ENCODE measurements around the gene APOO.
"Not testable (repeated sequence)": the region's sequence is repeated elsewhere in the genome, so short reads cannot be mapped to it uniquely, and the experiment has no call there.

Gene APOO

DNA sequence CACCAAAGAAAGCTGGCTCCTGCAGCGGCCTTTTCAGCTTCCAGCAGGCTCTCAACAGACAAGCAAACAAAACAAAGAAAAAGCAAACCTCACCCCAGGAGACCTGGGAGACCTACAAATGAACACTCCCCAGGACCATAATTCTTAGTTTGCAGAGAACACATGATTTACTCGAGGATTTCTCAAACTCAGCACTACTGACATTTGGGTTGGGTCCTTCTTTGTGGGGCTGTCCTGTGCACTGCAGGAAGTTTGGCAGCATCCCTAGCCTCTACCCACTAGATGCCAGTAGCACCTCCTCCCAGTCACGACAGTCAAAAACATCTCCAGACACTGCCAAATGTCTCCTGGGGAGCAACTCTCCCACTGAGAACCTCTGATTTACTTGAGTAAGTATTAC is 21.9 kb downstream of the APOO start:
- no peak overlapping the region for H3K9ac ChIP-seq (ENCODE audit: insufficient read length)
- no peaks in the 10 kb centered on the region for H3K9me3 ChIP-seq (ENCODE audit: low read depth, low read length)
- no peak overlapping the region for H3K4me3 ChIP-seq
- TF ChIP-seq POLR2AphosphoS5 (IDR thresholded peaks at IDR 0.05; ENCODE audit: borderline replicate concordance, low read depth, low read length): no peak
- no peak for TF ChIP-seq EZH2 (IDR thresholded peaks at IDR 0.05)
- TF ChIP-seq FOXP2 (optimal IDR thresholded peaks at IDR 0.05; ENCODE audit: control extremely low read depth, extremely low read length, insufficient read depth): no peak
- H3K36me3 ChIP-seq (ENCODE audit: insufficient read depth, low read length): no peaks in the 10 kb centered on the region
- H3K27ac ChIP-seq: peak overlapping the region; percentile 50; the same call in 1 of the 2 replicates
- no peak for DNase-seq (ENCODE audit: low read depth, low spot score)

DNA sequence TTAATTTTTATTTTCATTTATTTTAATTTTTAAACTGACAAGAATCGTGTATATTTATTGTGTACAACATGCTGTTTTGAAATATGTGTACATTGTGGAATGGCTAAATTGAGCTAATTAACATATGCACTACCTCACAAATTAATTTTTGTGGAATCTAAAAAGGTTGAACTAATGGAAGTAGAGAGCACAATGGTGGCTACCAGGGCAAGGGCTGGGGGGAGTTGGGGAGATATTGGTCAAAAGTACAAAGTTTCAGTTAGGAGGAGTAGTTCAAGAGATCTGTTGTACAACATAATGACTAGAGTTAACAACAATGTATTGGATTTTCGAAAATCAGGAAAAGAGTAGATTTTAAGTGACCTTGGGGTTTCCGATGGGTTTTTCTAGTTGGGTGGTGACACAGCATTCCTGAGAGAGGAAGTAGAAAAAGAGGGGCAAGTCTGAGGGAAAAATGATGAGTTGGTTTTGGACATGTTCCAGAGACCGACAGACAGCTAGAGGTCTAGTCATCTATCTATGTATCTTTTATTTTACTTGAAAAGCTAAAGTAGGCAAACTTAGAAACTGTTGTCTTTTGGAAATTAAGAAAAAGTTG is 23.2 kb downstream of the APOO start:
- no peak for DNase-seq (ENCODE audit: low read depth, low spot score)
- H3K9ac ChIP-seq (ENCODE audit: insufficient read length): no peak overlapping the region
- TF ChIP-seq POLR2AphosphoS5 (IDR thresholded peaks at IDR 0.05; ENCODE audit: borderline replicate concordance, low read depth, low read length) (no peak), EZH2 (IDR thresholded peaks at IDR 0.05) (no peak), FOXP2 (optimal IDR thresholded peaks at IDR 0.05; ENCODE audit: control extremely low read depth, extremely low read length, insufficient read depth) (no peak)
- H3K4me3 ChIP-seq: 0 out of 2 replicates have a peak overlapping the region, but pooled peaks have one; percentile 1
- H3K27ac ChIP-seq: peak overlapping the region; percentile 33; the same call in 1 of the 2 replicates
- H3K36me3 ChIP-seq (ENCODE audit: insufficient read depth, low read length): no peaks in the 10 kb centered on the region
- H3K9me3 ChIP-seq (ENCODE audit: low read depth, low read length): no peaks in the 10 kb centered on the region

DNA sequence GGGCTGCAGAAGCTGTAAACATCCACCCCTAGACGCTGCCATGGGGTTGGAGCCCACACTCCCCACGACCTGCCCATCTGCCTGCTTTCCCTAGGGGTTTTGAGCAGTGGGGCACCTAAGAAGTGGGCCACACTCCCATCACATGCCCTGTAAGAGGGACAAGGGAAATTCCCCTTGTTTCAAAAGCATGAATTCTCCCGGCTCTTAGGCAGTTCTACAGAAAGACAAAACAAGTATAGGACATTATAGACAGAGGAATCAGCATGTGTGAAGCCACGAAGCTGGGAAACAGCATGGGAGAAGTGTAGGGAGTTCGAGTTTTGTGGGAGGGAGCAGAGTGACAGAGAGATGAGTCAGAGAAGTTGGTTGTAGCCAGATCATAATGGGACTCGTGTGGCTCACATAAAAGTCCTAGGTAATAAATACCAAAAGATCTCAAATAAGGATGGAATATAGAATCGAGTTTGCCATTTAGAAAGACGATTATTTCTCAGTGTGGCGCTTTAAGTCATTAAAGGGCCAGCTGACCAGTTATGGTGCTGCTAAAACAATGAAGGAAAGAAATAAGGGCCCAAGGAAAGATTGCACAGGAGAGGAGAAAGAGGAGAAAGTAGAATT is 23.9 kb downstream of the APOO start:
- H3K9me3 ChIP-seq (ENCODE audit: low read depth, low read length): no peaks in the 10 kb centered on the region
- no peak overlapping the region for H3K9ac ChIP-seq (ENCODE audit: insufficient read length)
- H3K4me3 ChIP-seq: no peak overlapping the region
- no peak for TF ChIP-seq POLR2AphosphoS5 (IDR thresholded peaks at IDR 0.05; ENCODE audit: borderline replicate concordance, low read depth, low read length)
- TF ChIP-seq FOXP2 (optimal IDR thresholded peaks at IDR 0.05; ENCODE audit: control extremely low read depth, extremely low read length, insufficient read depth): no peak
- no peak for TF ChIP-seq EZH2 (IDR thresholded peaks at IDR 0.05)
- H3K36me3 ChIP-seq (ENCODE audit: insufficient read depth, low read length): no peaks in the 10 kb centered on the region
- H3K27ac ChIP-seq: peak overlapping the region; percentile 33; the same call in 1 of the 2 replicates
- DNase-seq (ENCODE audit: low read depth, low spot score): no peak

DNA sequence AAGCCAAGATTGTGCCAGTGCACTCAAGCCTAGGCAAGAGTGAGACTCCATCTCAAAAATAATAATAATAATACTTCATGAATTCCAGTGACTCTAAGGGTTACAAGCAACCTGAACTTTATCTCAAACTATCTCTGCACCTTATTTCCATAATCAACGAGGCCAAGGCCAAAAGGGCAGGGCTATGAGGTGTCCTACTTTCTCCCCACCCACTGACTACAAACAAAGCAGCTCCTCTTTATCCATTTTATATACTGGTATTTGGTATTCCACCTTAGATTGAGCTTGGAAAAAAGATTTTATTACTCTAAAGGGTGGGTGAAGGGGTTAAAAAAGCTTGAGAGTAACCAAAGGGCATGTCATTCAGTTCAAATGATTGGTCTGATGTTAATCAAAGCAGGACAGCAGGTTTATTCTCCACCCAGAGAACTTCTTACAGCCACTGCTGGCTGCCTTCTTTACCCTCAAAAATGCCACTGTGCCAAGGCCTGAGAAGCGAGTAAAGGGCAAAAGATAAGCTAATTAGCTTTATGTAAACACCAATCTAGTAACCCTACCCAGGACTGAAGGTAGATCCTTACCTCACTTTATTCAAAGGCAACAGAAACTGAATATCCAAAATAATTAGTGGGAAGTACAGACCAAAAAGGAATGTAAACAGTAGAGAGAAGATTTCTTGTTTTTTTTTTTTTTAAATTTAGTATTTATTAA is 28.2 kb downstream of the APOO start:
- no peaks in the 10 kb centered on the region for H3K9me3 ChIP-seq (ENCODE audit: low read depth, low read length)
- TF ChIP-seq POLR2AphosphoS5 (IDR thresholded peaks at IDR 0.05; ENCODE audit: borderline replicate concordance, low read depth, low read length) (no peak), EZH2 (IDR thresholded peaks at IDR 0.05) (no peak), FOXP2 (optimal IDR thresholded peaks at IDR 0.05; ENCODE audit: control extremely low read depth, extremely low read length, insufficient read depth) (no peak)
- H3K9ac ChIP-seq (ENCODE audit: insufficient read length): no peak overlapping the region
- no peak overlapping the region for H3K27ac ChIP-seq
- H3K4me3 ChIP-seq: no peak overlapping the region
- no peak for DNase-seq (ENCODE audit: low read depth, low spot score)
- H3K36me3 ChIP-seq (ENCODE audit: insufficient read depth, low read length): no peaks in the 10 kb centered on the region

DNA sequence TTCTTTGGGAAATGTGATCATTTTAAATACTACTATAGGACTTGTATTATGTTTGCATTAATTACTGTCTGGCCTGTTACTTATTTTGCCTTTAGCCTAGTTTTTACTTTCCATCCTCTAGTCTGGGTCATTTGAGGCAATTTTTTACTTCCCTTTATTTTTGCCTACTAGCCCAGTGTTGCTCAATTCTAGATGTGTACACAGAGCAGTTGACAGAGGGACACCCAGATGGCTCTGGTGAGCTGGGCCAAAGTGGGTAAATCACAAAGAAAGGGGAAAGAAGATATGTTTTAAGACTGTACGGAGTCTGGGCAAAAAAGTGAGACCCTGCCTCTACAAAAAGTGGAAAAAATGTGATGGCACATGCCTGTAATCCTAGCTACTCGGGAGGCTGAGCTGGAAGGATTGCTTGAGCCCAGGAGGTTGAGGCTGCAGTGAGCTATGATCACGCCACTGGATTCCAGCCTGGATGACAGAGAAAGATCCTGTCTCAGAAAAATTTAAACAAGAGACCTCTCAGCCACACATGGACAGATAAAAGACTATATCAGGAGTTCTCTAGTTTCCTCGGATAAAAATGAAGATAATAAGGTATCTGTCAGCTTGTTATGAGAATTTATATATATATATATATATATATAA is 35.7 kb downstream of the APOO start:
- no peak for DNase-seq (ENCODE audit: low read depth, low spot score)
- TF ChIP-seq EZH2 (IDR thresholded peaks at IDR 0.05) (no peak), FOXP2 (optimal IDR thresholded peaks at IDR 0.05; ENCODE audit: control extremely low read depth, extremely low read length, insufficient read depth) (no peak), POLR2AphosphoS5 (IDR thresholded peaks at IDR 0.05; ENCODE audit: borderline replicate concordance, low read depth, low read length) (no peak)
- Histone ChIP-seq H3K9ac (ENCODE audit: insufficient read length) (no peak overlapping the region), H3K27ac (no peak overlapping the region), H3K36me3 (ENCODE audit: insufficient read depth, low read length) (no peaks in the 10 kb centered on the region), H3K4me3 (no peak overlapping the region), H3K9me3 (ENCODE audit: low read depth, low read length) (no peaks in the 10 kb centered on the region)

DNA sequence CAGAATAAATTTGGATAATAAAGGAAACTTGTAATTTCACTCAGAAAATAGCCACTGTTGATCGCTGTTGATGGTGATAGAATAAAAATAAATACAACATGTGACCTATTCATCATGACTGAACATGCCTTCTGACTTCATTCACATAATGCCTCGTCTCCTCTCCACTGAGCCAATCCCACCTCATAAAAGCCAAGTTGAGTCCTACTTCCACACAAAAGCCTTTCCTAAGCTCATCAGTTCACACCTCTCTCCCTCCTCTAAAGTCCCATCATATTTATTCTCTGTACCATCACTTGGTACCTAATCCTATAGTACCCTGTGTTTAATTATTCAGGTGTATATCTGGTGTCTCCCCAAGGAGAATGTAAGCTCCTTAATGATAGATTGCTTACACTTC is 37.7 kb downstream of the APOO start:
- TF ChIP-seq EZH2 (IDR thresholded peaks at IDR 0.05): no peak
- no peak for TF ChIP-seq FOXP2 (optimal IDR thresholded peaks at IDR 0.05; ENCODE audit: control extremely low read depth, extremely low read length, insufficient read depth)
- TF ChIP-seq POLR2AphosphoS5 (IDR thresholded peaks at IDR 0.05; ENCODE audit: borderline replicate concordance, low read depth, low read length): no peak
- H3K9me3 ChIP-seq (ENCODE audit: low read depth, low read length): no peaks in the 10 kb centered on the region
- no peak overlapping the region for H3K4me3 ChIP-seq
- H3K36me3 ChIP-seq (ENCODE audit: insufficient read depth, low read length): no peaks in the 10 kb centered on the region
- no peak for DNase-seq (ENCODE audit: low read depth, low spot score)
- H3K9ac ChIP-seq (ENCODE audit: insufficient read length): no peak overlapping the region
- H3K27ac ChIP-seq: no peak overlapping the region

DNA sequence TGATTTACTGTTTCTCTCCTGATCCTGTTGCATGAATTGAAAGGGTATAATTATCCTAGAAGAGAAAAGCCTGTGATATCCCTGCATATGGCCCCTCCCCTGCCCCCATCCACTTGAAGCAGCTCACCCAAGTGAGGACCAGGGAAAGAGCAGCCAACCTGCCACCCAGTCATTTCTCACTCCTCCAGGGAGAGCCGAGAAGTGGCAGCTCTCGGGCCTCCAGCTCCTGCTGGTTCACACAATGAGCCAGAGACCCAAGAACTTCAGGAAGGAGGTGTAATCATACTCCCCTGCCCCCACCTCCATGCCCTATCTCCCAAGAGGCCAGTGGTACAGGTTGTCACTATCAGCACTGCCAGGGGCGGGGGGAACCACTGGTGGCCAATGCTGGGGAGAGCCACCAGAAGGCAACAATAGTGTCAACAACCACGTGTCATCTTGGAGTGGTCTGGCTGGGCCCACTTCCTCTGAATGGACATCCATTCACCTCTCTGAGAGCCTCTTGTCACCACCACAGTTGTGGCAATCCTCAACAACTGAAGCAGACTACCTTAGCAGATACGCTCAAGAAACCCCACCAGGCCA is 42.9 kb downstream of the APOO start:
- Histone ChIP-seq H3K9me3 (ENCODE audit: low read depth, low read length) (no peaks in the 10 kb centered on the region), H3K9ac (ENCODE audit: insufficient read length) (no peak overlapping the region), H3K4me3 (no peak overlapping the region), H3K27ac (no peak overlapping the region), H3K36me3 (ENCODE audit: insufficient read depth, low read length) (no peaks in the 10 kb centered on the region)
- no peak for DNase-seq (ENCODE audit: low read depth, low spot score)
- TF ChIP-seq POLR2AphosphoS5 (IDR thresholded peaks at IDR 0.05; ENCODE audit: borderline replicate concordance, low read depth, low read length) (no peak), EZH2 (IDR thresholded peaks at IDR 0.05) (no peak), FOXP2 (optimal IDR thresholded peaks at IDR 0.05; ENCODE audit: control extremely low read depth, extremely low read length, insufficient read depth) (no peak)

DNA sequence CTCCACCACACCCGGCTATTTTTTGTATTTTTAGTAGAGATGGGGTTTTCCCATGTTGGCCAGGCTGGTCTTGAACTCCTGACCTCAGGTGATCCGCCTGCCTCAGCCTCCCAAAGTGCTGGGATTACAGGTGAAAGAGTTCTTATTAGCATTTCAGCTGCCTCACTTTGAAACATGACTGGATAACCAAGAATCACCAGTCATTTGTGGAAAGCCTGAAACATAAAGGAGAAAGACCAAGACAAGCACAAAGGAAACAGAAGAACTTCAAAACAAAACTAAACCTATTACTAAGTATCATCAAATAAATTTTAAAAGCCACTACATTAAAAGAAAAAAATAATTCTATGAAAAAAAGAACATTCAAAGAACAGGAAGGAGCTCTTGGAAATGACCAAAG is 45.8 kb downstream of the APOO start:
- H3K27ac ChIP-seq; H3K9me3 ChIP-seq (ENCODE audit: low read depth, low read length); H3K36me3 ChIP-seq (ENCODE audit: insufficient read depth, low read length); H3K9ac ChIP-seq (ENCODE audit: insufficient read length); DNase-seq (ENCODE audit: low read depth, low spot score); H3K4me3 ChIP-seq: not testable (repeated sequence)
